Stimulated activated CD4-positive, alpha-beta T cell treated with anti-CD3 and anti-CD28 coated beads, Interleukin-4, amount 100 ng/mL, for 1 hour (primary cell): ENCODE data around the gene ZDHHC1.
A peak's percentile ranks its signal among the peaks of the same experiment; 100 is the strongest.

ENCODE experiments used
- DNase-seq: peaks from one replicate; pipeline ENCODE4 v3.0.0-alpha.2; 2020

Gene ZDHHC1

GRCh38 chr16:67415872-67416793 is at the start of gene ZDHHC1:
Gene ZDHHC1 (minus strand): TSS chr16:67416477. CDS start chr16:67407775, 8,702 bp downstream.
- peak; percentile 60 for DNase-seq

- DNase-seq, result no peak
These were observed 48.3 kb upstream of the ZDHHC1 start for GRCh38 chr16:67464565-67464964.

DNA sequence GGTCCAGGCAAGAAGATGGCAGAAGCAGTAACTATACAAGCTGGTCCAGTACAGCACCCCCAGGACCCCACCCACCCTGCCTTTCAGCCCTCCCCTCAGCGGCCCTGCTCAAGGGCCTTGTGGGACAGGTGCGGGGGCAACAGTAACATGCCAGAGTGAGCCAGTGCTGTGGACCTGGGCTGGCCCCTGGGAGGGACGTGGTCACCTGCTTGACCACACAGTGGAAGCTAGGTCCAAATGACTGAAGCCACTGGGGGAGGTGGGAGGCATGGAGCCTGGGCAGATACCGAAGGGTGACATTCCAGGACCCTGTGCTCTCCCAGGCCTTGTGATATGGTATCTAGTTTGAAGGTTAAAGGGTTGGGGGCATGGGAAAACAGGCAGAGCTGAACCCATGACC is 47.4 kb upstream of the ZDHHC1 start:
- DNase-seq, result no peak

DNA sequence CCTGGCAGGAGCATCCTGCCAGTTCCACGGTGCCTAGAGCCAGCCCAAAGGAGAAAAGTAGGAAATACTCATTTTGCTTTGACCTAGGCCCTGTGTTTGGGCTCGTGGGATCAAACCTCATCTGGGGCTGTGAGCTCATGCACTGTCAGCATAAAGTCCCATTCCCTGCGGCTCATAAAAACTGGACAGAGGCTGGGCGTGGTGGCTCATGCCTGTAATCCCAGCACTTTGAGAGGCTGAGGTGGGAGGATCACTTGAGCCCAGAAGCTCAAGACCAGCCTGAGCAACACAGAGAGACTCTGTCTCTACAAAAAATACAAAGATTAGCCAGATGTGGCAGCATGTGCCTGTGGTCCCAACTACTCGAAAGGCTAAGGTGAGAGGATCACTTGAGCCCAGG is 46.8 kb upstream of the ZDHHC1 start:
- no peak for DNase-seq

- no peak for DNase-seq
These were observed 46.0 kb upstream of the ZDHHC1 start for GRCh38 chr16:67462279-67462655.

DNA sequence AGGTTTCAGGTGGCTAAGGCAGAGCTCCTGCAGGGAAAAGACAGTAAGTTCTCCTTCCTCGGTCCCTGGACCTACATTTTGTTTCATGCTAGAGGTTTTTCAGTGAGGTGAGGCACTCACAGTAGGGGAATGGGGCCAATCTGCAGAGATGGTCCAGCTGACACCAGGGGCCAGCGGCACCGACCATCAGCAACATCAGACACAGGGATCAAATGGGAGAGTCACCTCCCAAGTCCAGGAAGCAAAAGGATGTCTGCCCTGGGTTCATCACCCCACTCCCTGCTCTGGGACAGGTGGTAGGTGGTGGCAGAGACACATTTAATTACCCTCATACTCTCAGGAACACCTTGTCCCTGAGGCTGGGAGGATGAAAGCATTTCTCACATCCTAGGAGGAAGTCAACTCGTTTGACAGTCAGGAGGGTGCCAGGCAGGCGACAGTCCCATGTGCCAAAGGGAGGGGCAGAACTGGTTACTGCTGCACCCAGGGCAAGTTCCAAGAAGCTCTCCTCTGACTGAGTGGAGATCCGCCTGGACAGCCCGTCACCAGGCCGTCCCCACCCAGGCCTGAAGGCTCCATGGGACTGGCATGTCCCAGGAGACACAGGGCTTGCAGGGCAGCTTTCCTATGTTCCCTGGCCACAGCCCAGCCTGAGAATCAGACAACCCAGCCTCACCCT is 45.5 kb upstream of the ZDHHC1 start:
- no peak for DNase-seq

- DNase-seq, result no peak
These were observed 44.7 kb upstream of the ZDHHC1 start for GRCh38 chr16:67460961-67461360.

DNA sequence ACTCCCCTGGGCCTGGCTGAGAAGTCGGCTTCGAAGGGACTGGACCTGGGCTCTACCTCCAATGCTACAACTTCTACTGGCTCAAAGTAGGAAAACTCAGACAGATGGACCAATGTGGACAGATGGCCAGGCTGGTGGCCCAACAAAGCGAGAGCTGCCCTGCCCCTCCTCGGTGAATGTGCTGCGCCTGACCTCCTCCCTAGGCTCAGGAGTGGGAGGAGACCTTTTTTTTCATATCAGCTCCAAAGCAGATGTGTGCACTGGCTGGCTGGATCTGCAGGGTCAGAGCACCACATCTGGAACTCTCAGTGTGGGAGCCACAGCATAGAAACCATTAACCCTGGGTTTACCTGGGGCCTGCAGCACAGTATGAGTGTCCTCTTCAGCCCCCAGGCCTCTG is 43.9 kb upstream of the ZDHHC1 start:
- no peak for DNase-seq

DNA sequence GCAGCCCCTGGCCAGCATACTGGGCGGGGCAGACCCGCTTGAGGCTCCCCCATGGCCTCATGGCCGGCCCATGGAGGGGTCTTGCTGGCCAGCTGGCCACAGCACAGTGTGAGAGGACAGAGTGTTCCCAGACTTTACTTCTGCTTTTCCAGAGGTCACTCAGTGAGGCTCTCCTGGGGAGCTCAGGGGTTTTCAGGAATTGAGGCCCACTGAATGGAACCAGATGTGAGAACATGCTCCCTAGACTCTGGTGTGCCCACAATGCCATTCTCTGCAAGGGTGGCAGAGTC is 43.5 kb upstream of the ZDHHC1 start:
- DNase-seq, result no peak

DNA sequence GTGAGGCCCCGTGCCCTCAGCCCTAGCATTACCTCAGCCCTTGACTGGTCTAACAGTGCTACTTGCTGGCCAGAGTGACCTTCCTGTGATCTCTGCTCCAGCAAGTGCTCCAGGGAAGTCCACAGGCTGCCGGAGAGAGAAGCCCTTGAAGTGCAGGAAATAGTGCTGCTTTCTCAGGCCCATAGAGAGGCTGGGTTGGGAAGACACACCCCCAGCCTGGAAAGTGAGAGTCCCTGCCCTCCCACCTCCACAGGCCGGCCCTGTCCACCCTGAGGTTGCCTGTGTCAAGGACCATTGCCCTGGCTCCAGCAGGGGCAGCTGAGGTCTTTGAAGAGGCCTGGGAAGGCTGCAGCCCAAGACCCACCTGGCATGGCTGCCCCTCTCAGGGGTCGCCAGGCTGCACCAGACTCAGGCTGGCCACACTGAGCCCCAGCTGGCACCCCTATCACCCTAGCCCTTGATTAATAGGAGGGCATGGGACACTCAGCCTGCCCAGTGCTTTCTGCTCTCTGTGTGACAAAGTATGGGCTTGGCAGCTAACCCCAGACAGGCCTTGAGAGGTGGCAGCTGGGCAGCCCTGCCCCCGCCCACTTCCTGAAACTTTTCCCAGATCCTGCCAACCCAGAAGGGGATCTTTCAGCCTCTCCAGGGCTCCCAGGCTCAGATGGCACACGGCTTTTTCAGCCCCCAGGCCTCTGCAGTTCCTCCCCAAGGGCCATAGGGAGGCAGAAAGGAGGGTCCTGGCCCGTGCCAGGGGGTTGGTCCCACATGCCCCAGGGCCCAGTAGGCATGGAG is 43.0 kb upstream of the ZDHHC1 start:
- no peak for DNase-seq

DNA sequence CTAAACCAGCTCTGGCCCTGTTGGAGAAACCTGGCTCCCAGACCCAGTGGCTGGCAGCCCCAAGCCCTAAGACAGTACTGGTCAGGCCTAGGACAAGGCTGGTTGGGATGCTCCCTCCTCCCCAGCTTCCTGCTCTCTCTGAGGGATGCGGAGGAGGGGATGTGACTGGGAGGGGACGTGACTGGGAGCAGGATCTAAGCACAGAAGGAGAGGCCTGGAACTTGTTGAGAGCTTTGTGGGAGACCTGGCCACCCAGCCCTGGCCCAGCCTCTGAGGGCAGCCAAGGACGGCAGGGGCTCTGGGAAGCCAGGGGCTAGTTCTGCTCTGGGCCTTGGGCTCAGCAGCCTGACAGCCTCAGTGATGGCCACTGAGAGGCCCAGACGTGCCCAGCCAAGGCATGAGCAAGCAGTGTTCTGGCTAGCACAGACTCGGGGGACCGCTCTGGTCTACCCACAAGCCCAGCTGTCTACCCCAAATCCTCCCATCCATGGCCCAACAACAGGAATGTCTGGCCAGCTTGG is 41.9 kb upstream of the ZDHHC1 start:
- no peak for DNase-seq

GRCh38 chr16:67457611-67458010 is 41.3 kb upstream of the ZDHHC1 start:
- DNase-seq, result no peak

DNA sequence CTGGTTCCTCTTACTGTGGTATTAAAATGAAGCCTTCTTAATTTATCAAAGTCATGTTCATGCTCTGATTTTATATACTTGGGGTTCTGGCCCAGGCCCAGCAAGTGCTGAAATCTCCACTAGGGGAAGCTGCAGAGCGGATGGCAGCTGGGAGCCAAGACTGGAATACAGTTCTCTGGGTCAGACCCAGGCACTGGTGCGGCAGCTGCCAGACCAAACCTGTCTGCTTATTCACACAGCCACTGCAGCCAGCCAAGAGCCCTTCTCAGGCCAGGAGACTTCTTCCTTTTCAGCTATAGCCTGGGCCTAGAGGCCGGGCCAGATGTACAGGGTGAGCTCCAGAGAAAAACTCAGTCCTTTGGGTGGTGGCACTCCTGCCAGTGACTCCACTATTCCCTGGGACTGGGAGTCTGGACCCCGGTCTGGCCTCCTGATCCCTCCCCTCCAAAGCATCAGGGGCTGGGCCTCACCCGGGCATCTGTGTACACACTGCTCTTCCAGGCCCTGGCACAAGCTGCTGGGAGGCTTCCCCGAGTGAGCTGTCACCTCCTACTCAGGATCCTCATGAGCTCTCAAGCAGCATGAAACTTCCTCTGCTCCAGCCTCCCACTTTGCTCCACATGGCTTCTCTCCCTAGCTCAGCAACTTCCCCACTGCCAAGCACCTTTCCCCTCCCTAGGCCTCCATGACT is 40.3 kb upstream of the ZDHHC1 start:
- no peak for DNase-seq

DNA sequence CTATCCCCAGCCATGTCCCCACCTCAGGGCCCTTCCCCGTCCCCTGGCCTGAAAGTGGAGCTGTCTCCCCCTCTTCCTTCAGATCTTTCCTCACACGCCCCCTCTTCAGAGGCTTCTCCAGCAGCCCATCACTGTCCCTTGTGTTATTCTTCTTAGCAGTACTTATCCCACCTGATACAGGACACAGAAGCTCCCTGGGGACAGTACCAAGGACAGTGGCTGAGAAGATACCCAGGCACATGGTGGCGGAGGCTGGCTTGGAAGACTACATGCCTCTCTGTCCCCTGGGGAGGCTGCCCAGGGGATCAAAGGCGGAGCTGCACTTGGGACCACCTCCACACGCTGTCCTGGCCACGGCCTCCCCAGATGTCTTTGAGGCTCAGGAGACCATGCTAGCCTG is 38.6 kb upstream of the ZDHHC1 start:
- no peak for DNase-seq

GRCh38 chr16:67454104-67454503 is 37.8 kb upstream of the ZDHHC1 start:
- DNase-seq, result no peak

DNA sequence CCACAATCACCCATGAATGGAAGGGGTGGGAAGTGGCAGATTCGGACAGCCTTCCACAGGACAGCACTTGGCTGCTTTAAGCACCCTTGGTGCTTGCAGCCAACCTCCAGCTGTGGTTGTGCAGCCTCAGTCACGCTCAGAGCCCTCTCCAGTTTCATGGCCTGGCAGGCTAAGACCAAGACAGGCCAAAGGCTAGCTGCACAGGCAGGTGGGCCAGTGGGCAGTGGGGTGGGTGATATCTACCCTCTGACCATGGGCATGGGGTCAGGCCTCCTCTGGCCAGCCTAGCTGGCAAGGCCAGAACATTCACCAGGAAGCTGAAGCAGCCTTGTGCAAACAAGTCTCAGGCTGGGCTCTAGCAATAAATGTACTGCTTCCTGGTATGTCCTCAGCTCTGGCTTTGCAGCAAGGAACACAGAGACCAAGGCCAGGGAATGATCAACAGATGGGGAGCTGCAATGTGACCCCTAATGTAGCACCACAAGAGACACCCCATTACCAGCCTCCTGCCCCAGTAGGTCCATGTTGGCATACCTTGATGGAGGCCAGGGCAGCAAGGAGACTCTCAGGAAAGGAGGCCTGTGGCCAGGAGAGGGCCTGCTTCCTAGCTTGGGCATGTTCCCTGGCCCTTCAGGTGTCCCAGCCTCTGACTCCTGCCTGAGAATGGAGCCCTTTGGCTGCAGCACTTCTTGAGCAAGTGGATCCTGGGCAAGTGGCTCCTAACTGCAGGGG is 35.6 kb upstream of the ZDHHC1 start:
- DNase-seq, result no peak

DNA sequence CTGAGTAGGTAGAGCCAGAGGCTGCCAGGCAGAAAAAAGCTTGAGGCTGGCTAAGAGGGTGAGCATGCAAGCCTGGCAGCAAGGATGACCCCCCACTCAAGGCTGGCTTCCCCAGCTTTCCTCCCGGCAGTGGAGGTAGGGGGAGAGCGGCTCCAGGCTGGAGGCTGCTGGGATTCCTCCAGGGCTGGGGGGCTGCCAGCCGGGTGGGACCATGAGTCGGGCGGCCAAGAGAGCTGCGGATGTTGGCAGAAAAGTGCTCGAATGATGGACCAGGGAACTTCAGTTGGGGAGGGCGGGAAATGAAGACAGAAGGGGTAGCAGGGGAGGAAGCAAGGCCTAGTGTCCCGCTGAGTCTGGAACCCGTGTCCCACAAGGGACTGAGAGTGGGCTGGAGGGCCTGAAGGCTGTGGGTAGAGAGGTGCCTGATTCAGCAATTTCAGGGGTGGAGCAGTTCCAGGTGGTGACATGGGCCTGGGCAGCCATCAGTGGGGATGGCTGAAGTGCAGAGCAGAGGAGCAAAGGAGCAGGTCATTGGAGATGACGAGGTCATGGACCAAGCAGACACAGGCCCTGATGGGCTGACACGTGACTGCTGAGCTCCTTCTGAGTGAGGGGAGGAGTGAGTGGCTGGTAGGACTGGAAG is 34.9 kb upstream of the ZDHHC1 start:
- no peak for DNase-seq

- no peak for DNase-seq
These were observed 33.5 kb upstream of the ZDHHC1 start for GRCh38 chr16:67449739-67450138.

DNA sequence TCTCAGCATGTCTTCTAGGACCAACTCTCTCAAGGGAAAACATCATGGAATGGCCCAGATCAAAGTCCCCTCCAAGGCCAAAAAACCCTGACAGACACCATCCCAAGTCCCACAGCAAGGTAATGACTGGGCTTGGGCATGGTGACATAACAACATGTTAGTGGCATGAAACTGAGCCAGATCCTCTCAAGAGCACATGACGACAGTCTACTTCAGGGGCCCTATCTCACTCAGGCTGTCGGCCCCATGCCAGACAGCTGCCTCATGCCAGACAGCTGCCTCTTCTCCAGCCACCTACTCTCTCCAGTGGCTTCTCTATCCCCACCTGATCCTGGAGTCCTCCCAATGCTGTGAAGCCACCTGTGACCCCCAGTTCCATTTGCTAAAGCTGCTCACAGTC is 33.1 kb upstream of the ZDHHC1 start:
- DNase-seq, result no peak

GRCh38 chr16:67448580-67448979 is 32.3 kb upstream of the ZDHHC1 start:
- no peak for DNase-seq

DNA sequence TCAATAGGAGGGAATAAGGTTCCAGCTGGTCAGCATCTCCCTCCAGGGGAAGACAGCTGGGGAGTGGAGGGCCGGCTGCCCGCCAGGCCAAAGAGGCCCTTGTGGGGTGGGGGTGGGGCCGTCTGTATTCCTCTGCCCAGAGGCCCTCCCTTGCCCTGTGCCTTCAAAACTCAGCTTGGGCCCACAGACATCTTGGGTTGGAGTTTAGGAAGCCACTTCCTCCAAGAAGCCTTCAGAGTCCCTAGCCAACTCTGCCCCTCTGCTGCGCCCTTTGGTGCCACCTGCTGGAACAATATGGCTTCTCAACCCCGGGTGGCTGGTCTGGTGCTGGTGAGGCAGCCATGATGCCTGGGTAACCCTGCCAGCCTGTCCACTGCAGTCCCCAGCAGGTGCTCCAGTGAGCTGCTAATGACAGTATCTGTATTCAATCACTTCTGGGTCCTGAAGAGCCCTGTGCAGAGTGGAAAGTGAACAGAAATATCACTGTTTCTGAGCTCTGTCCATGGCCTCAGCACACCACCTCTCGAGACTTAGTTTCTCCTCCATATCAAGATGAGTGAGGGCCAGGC is 31.3 kb upstream of the ZDHHC1 start:
- DNase-seq, result peak; percentile 68
